ENCODE data around the gene WDR45B. TPM values are rescaled to one million over a fixed set of nuclear protein-coding genes. Genes with fewer than 3 reads are reported as not detected.
A peak's percentile ranks its signal among the peaks of the same experiment; 100 is the strongest.

WDR45B gene
- 10 to 100 TPM; 62.6 to 80.2 (median 67.0) TPM for total RNA-seq
- 10 to 100 TPM; 30.9 to 52.7 (median 34.9) TPM for polyA plus RNA-seq
- long read RNA-seq, donor 1, partial matches to known transcripts = 5 of 10 reads
- long read RNA-seq, donor 1, other reads (novel, unspliced or antisense) = 0 of 10 reads
- long read RNA-seq, donor 2, transcript WDR45B-201 (10 exons, 2,587 nt) = major isoform, 7 of 13 reads
- long read RNA-seq, donor 2, partial matches to known transcripts = 6 of 13 reads
- long read RNA-seq, donor 2, other reads (novel, unspliced or antisense) = 0 of 13 reads

GRCh38 chr17:82648165-82648668 is at the start of gene WDR45B:
WDR45B (minus strand) TSS chr17:82648444; CDS start chr17:82648340, 104 bp downstream.
- peak; percentile 98 for DNase-seq
- TF ChIP-seq POLR2A (IDR thresholded peaks at IDR 0.05) = peak; percentile 69 to 91 (median 75)
- TF ChIP-seq CTCF (IDR thresholded peaks at IDR 0.05 in 8 of 11, conservative IDR thresholded peaks at IDR 0.05 in 3 of 11) = peak in 1 of 11 experiments; percentile 12
- TF ChIP-seq POLR2AphosphoS5 (IDR thresholded peaks at IDR 0.05) = peak; percentile 98 to 99 (median 99)
- H3K27ac ChIP-seq = peak within 1 kb of the TSS; percentile 94 to 100 (median 96)
- H3K4me1 ChIP-seq = peaks cover 19 to 55% (median 29%) of the 10 kb centered on the region in 6 donors
- H3K36me3 ChIP-seq = peaks cover 0 to 16% (median 15%) of the 10 kb centered on the region in 6 donors
- H3K27me3 ChIP-seq (replicated peaks in 1 of 7) = no peaks in the 10 kb centered on the region
- WGBS, 5 donors = 0 to 1% (median 1%) methylated on average over 43 to 65 of the region's 67 CpGs; no CpG with 5 or more reads in 2 of the 5 donors
- no peaks in the 10 kb centered on the region for H3K9me3 ChIP-seq
- H3K4me3 ChIP-seq = peak within 1 kb of the TSS; percentile 73 to 95 (median 91)
- intact Hi-C loops (cut with DNase I; ENCODE audit: low total_unique reads) = no loop called here

GRCh38 chr17:82697808-82698064 is 49.5 kb upstream of the WDR45B start:
- Histone ChIP-seq H3K27ac (peak overlapping the region in 1 of 8 donors; percentile 74), H3K4me3 (peak overlapping the region; percentile 60 to 92 (median 75)), H3K4me1 (peaks cover 10 to 26% (median 22%) of the 10 kb centered on the region in 6 donors), H3K36me3 (no peaks in the 10 kb centered on the region), H3K9me3 (peaks cover 0 to 21% (median 13%) of the 10 kb centered on the region in 8 donors), H3K27me3 (replicated peaks in 1 of 7) (peaks cover 0 to 18% (median 3%) of the 10 kb centered on the region in 7 donors)
- intact Hi-C loops (cut with DNase I; ENCODE audit: low total_unique reads) = no loop called here
- WGBS, 5 donors = 0 to 1% (median 1%) methylated on average over 12 to 32 of the region's 32 CpGs
- DNase-seq = no peak
- no peak for TF ChIP-seq CTCF (IDR thresholded peaks at IDR 0.05 in 8 of 11, conservative IDR thresholded peaks at IDR 0.05 in 3 of 11)
- no peak for TF ChIP-seq POLR2A (IDR thresholded peaks at IDR 0.05)
- TF ChIP-seq POLR2AphosphoS5 (IDR thresholded peaks at IDR 0.05) = no peak

GRCh38 chr17:82696916-82697807 is 48.9 kb upstream of the WDR45B start:
- TF ChIP-seq POLR2A (IDR thresholded peaks at IDR 0.05) = no peak
- TF ChIP-seq CTCF (IDR thresholded peaks at IDR 0.05 in 8 of 11, conservative IDR thresholded peaks at IDR 0.05 in 3 of 11) = no peak
- TF ChIP-seq POLR2AphosphoS5 (IDR thresholded peaks at IDR 0.05) = no peak
- H3K4me3 ChIP-seq = peak overlapping the region; percentile 60 to 92 (median 75)
- peaks cover 0 to 21% (median 13%) of the 10 kb centered on the region in 8 donors for H3K9me3 ChIP-seq
- intact Hi-C loops (cut with DNase I; ENCODE audit: low total_unique reads) = no loop called here
- H3K36me3 ChIP-seq = no peaks in the 10 kb centered on the region
- H3K27ac ChIP-seq = no peak overlapping the region
- WGBS, 5 donors = 35 to 43% (median 40%) methylated on average over 36 to 48 of the region's 48 CpGs
- H3K27me3 ChIP-seq (replicated peaks in 1 of 7) = peaks cover 0 to 18% (median 3%) of the 10 kb centered on the region in 7 donors
- peaks cover 10 to 26% (median 22%) of the 10 kb centered on the region in 6 donors for H3K4me1 ChIP-seq
- no peak for DNase-seq

Data from spleen (tissue), 13 donors.